Transverse colon (tissue), 4 donors: Measurements from ENCODE around the gene AOC1.

Source experiments
- POLR2A ChIP-seq: fragments of 450-650 bp; IDR thresholded peaks from one replicate; pipeline ENCODE4 v1.6.1; 2016; ENCODE audit warnings: antibody characterized with exemption, mild to moderate bottlenecking, moderate library complexity
- POLR2AphosphoS5 ChIP-seq, 3 donors: sonication (generic); formaldehyde crosslinking; IDR thresholded peaks; one replicate each; pipeline ENCODE4 v1.6.1; 2016; ENCODE audit warnings: antibody characterized with exemption in 3 of 3
- TF ChIP-seq, protein P1 (sequence below), 5 experiments: fragments of 200-600 bp in 3 of 5; fragments of 450-650 bp in 2 of 5; sonication (generic) in 3 of 5; IDR thresholded peaks; 1 replicate in 2 of 5; 2 replicates in 3 of 5; pipeline ENCODE4 v1.5.1; 2016 to 2017; ENCODE audit warnings: antibody characterized with exemption in 5 of 5, inconsistent platforms in 3 of 5, mild to moderate bottlenecking in 2 of 5, moderate library complexity in 1 of 5

DNA sequence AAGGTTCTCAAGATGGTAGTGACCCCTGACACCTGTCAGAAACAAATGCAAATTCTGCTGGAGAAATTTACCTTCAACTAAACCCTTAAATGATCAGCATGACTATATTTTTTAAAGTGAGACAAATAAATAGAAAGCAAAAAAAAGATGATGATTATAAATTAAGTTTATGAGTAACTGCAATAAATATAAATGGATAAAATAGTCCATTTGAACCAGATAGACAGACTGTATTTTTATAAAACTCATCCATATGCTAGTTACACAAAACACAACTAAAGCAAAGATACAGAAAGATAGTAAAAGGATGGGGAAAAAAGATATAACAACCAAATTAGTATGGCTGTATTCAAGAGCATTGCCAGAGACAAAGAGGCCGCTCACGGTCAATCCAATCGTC, 45.9 kb upstream of the AOC1 start:
- TF ChIP-seq, protein P1, sequence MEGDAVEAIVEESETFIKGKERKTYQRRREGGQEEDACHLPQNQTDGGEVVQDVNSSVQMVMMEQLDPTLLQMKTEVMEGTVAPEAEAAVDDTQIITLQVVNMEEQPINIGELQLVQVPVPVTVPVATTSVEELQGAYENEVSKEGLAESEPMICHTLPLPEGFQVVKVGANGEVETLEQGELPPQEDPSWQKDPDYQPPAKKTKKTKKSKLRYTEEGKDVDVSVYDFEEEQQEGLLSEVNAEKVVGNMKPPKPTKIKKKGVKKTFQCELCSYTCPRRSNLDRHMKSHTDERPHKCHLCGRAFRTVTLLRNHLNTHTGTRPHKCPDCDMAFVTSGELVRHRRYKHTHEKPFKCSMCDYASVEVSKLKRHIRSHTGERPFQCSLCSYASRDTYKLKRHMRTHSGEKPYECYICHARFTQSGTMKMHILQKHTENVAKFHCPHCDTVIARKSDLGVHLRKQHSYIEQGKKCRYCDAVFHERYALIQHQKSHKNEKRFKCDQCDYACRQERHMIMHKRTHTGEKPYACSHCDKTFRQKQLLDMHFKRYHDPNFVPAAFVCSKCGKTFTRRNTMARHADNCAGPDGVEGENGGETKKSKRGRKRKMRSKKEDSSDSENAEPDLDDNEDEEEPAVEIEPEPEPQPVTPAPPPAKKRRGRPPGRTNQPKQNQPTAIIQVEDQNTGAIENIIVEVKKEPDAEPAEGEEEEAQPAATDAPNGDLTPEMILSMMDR (IDR thresholded peaks at IDR 0.05), result no peak
- TF ChIP-seq POLR2A, result no peak
- no peak for TF ChIP-seq POLR2AphosphoS5 (IDR thresholded peaks at IDR 0.05)
